SH-SY5Y (cell line): ENCODE results near the gene VAT1L.

Experiments used
- GATA2 ChIP-seq: IDR thresholded peaks from 2 replicates; pipeline ENCODE4 v1.6.1; 2011; ENCODE audit warnings: mild to moderate bottlenecking, low read depth, low read length
- GATA3 ChIP-seq: IDR thresholded peaks from 2 replicates; pipeline ENCODE4 v1.6.1; 2011; ENCODE audit warnings: low read depth, mild to moderate bottlenecking, low read length, moderate library complexity

- TF ChIP-seq GATA2 = no peak
- no peak for TF ChIP-seq GATA3
Observed at GRCh38 chr16:77897129-77897437, 108.7 kb downstream of the VAT1L start.
